ENCODE results near the gene SMS.

The SMS gene

DNA sequence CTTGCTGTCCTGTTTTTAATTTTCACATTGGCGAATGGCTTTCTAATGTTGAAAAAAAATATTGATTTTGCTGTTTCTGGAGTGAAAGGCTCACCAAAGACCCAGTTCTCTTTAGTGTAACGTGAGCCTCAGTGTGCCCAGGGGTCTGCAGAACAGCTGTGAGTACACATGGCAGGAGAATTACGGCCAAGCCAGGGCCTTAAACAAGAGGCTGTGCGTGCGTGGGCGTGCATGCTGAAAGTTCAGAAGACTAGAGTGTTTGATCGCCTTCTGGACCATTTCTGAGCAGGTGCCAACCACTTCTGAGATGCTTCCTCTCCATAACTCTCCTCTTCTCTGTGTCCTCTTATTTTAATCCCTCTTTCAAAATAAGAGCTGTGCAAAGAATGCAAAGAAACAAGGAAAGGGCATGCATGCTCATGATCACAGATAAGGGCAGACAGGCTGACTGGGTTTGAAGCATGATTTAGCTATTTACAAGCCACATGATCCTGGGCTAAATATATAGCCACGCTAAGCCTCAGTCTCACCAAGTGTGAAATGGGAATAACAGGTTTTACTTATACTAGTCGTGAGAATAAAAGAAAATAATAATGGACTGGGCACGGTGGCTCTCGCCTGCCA, 101.5 kb downstream of the SMS start:
- no peak for DNase-seq

DNA sequence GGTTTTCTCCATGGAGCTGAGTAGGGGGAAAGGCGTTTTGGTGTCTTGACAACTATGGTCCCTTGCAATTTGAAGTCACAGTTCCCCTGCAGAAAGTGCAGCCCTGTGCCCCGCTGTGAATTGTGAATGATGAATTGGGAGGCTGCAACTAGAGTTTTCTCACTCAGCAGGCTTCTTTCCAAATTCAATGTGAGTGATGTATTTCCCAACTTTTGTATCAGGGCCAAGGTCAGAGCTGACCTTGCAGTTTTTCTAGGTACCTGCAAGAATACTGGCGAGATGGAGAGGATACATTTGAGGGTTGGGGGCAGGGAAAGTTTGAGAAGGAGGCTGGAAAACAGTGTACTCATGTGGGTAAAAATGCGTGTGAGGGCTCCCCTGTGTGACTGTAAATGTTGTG, 103.4 kb downstream of the SMS start:
- no peak for DNase-seq

Data from NCI-H226 (cell line).